SK-N-SH (cell line): ENCODE data around the gene TRIM66. TPM values are rescaled to one million over a fixed set of nuclear protein-coding genes. Genes with fewer than 3 reads are reported as not detected.

Source experiments
- CTCF ChIA-PET: fragments of 300-600, 350-600 bp; formaldehyde crosslinking; extraction: SDS; loops from one replicate; lab custom pipeline; 2021; lab: Yijun Ruan, JAX
- POLR2A ChIA-PET: fragments of 350-600 bp; sonication (Branson Sonifier 250); formaldehyde crosslinking; extraction: SDS; loops from one replicate; lab custom pipeline; 2020; ENCODE audit warnings: antibody characterized with exemption, inconsistent platforms; lab: Yijun Ruan, JAX
- DNase-seq: peaks from one replicate; pipeline ENCODE4 v3.0.0; 2012
- H2AFZ ChIP-seq: fragments of 200-600 bp; sonication (generic); 2 replicates; pipeline ENCODE4 v1.8.1; 2016; ENCODE audit warnings: antibody characterized with exemption, mild to moderate bottlenecking, low read depth
- H3F3A ChIP-seq: fragments of 200-600 bp; sonication (generic); replicated peaks from 2 replicates; pipeline ENCODE3; 2016; ENCODE audit warnings: antibody characterized with exemption, mild to moderate bottlenecking; ENCODE audit not compliant: insufficient read depth
- H3K27ac ChIP-seq, 2 experiments: fragments of 200-500 bp in 1 of 2; fragments of 200-600 bp in 1 of 2; sonication (Bioruptor generic) in 1 of 2; sonication (generic), shearing (Covaris generic) in 1 of 2; 2 replicates each; pipeline versions ENCODE4 v1.5.1 to v1.6.1; 2014 to 2016; ENCODE audit warnings: low read depth in 2 of 2, inconsistent platforms in 1 of 2, low read length in 1 of 2, mild to moderate bottlenecking in 1 of 2, mixed read lengths in 1 of 2
- H3K27me3 ChIP-seq: fragments of 200-600 bp; sonication (generic), shearing (Covaris generic); 2 replicates; pipeline ENCODE4 v1.6.1; 2016; ENCODE audit warnings: mixed run types; ENCODE audit not compliant: insufficient read depth
- H3K36me3 ChIP-seq, 2 experiments: fragments of 200-500 bp in 1 of 2; fragments of 200-600 bp in 1 of 2; sonication (Bioruptor generic) in 1 of 2; sonication (generic) in 1 of 2; replicated peaks in 1 of 2; 2 replicates each; pipeline versions ENCODE3 to v1.5.1; 2014 to 2016; ENCODE audit warnings: low read length in 1 of 2, mild to moderate bottlenecking in 1 of 2; ENCODE audit not compliant: insufficient read depth in 2 of 2, control insufficient read depth in 1 of 2
- H3K4me1 ChIP-seq, 2 experiments: fragments of 200-500 bp in 1 of 2; fragments of 200-600 bp in 1 of 2; sonication (Bioruptor generic) in 1 of 2; sonication (generic), shearing (Covaris generic) in 1 of 2; 2 replicates each; pipeline versions ENCODE4 v1.5.1 to v1.6.1; 2014 to 2016; ENCODE audit warnings: low read depth in 1 of 2, low read length in 1 of 2, mixed run types in 1 of 2; ENCODE audit not compliant: insufficient read depth in 2 of 2, control insufficient read depth in 1 of 2
- H3K4me2 ChIP-seq: fragments of 200-600 bp; sonication (generic), shearing (Covaris generic); 2 replicates; pipeline ENCODE4 v1.6.1; 2017; ENCODE audit warnings: mixed run types
- H3K4me3 ChIP-seq, 2 experiments: fragments of 200-500 bp in 1 of 2; fragments of 200-600 bp in 1 of 2; sonication (Bioruptor generic) in 1 of 2; sonication (generic), shearing (Covaris generic) in 1 of 2; 2 replicates each; pipeline versions ENCODE4 v1.5.1 to v1.8.1; 2014 to 2016; ENCODE audit warnings: low read depth in 2 of 2, inconsistent platforms in 1 of 2, low read length in 1 of 2, mild to moderate bottlenecking in 1 of 2, mixed read lengths in 1 of 2, moderate library complexity in 1 of 2
- H3K79me2 ChIP-seq: fragments of 200-600 bp; sonication (generic); 2 replicates; pipeline ENCODE4 v1.8.1; 2017; ENCODE audit warnings: mild to moderate bottlenecking; ENCODE audit not compliant: insufficient read depth
- H3K9ac ChIP-seq: fragments of 200-600 bp; sonication (generic); 2 replicates; pipeline ENCODE4 v1.6.1; 2017; ENCODE audit warnings: mixed run types
- H3K9me2 ChIP-seq: fragments of 200-600 bp; sonication (generic); 2 replicates; pipeline ENCODE4 v1.6.1; 2017; ENCODE audit warnings: mixed run types
- H3K9me3 ChIP-seq: fragments of 200-600 bp; sonication (generic); 2 replicates; pipeline ENCODE4 v1.6.1; 2017; ENCODE audit warnings: mixed run types, mild to moderate bottlenecking, moderate library complexity
- H4K20me1 ChIP-seq: fragments of 200-600 bp; sonication (generic); 2 replicates; pipeline ENCODE4 v1.6.1; 2017; ENCODE audit warnings: mild to moderate bottlenecking, mixed run types; ENCODE audit not compliant: insufficient read depth
- EP300 ChIP-seq, 2 experiments: IDR thresholded peaks; 2 replicates each; pipeline versions ENCODE4 v1.4.0 to v1.6.1; 2012; ENCODE audit warnings: borderline replicate concordance in 1 of 2, low read depth in 1 of 2, low read length in 1 of 2
- FOSL2 ChIP-seq: IDR thresholded peaks from 2 replicates; pipeline ENCODE4 v1.4.0; 2012; ENCODE audit warnings: low read depth, mild to moderate bottlenecking, moderate library complexity, borderline replicate concordance
- JUND ChIP-seq: IDR thresholded peaks from 2 replicates; pipeline ENCODE4 v1.4.0; 2012
- MEF2A ChIP-seq: IDR thresholded peaks from 2 replicates; pipeline ENCODE4 v1.4.0; 2012; ENCODE audit warnings: low read depth, borderline replicate concordance
- MXI1 ChIP-seq: IDR thresholded peaks from 2 replicates; pipeline ENCODE4 v1.6.1; 2012; ENCODE audit warnings: mild to moderate bottlenecking, low read depth, low read length, improper control_type of control experiment
- NFIC ChIP-seq: IDR thresholded peaks from 2 replicates; pipeline ENCODE4 v1.4.0; 2012; ENCODE audit warnings: borderline replicate concordance
- POLR2AphosphoS5 ChIP-seq: IDR thresholded peaks from 2 replicates; pipeline ENCODE4 v1.6.1; 2012; ENCODE audit warnings: low read depth, low read length
- RAD21 ChIP-seq: IDR thresholded peaks from 2 replicates; pipeline ENCODE4 v1.6.1; 2012; ENCODE audit warnings: mild to moderate bottlenecking, low read length
- RCOR1 ChIP-seq: fragments of 150-350 bp; IDR thresholded peaks from 2 replicates; pipeline ENCODE4 v1.6.1; 2017; ENCODE audit warnings: antibody characterized with exemption, low read length
- RFX5 ChIP-seq: IDR thresholded peaks from 2 replicates; pipeline ENCODE4 v1.6.1; 2012; ENCODE audit warnings: mild to moderate bottlenecking, improper control_type of control experiment, low read length
- RXRA ChIP-seq: IDR thresholded peaks from 2 replicates; pipeline ENCODE4 v1.4.0; 2012; ENCODE audit warnings: low read depth, mild to moderate bottlenecking, borderline replicate concordance
- SIN3A ChIP-seq: IDR thresholded peaks from 2 replicates; pipeline ENCODE4 v1.6.1; 2012; ENCODE audit warnings: low read depth, mild to moderate bottlenecking, low read length, moderate library complexity, borderline replicate concordance
- TCF12 ChIP-seq: IDR thresholded peaks from 2 replicates; pipeline ENCODE4 v1.4.0; 2012
- TEAD4 ChIP-seq: IDR thresholded peaks from 2 replicates; pipeline ENCODE4 v1.4.0; 2012; ENCODE audit warnings: mild to moderate bottlenecking, borderline replicate concordance; ENCODE audit not compliant: insufficient read depth
- WGBS: methylation state at CpG from one replicate; pipeline ENCODE4 v1.1.6; 2017; ENCODE audit warnings: low lambda C conversion rate; 5-methylcytosine and 5-hydroxymethylcytosine counted together
- polyA plus RNA-seq, 3 experiments: library from polyadenylated mRNA; depleted of rRNA; stranded (reverse); fragments of >200 nt; gene quantifications; 2 replicates each; pipeline ENCODE4 v1.2.3, GENCODE V29; 2012
- TF ChIP-seq, protein P1 (sequence below): fragments of 200-600 bp; sonication (generic); IDR thresholded peaks from 2 replicates; pipeline ENCODE4 v1.6.1; 2017; ENCODE audit warnings: antibody characterized with exemption, mild to moderate bottlenecking, moderate library complexity
- TF ChIP-seq, protein P2 (sequence below): IDR thresholded peaks from 2 replicates; pipeline ENCODE4 v1.4.0; 2012; ENCODE audit warnings: low read depth, borderline replicate concordance
- TF ChIP-seq, protein P3 (sequence below): fragments of 150-350 bp; IDR thresholded peaks from 2 replicates; pipeline ENCODE4 v1.6.1; 2016; ENCODE audit warnings: mild to moderate bottlenecking, low read depth, low read length

Gene TRIM66
- polyA plus RNA-seq, 1 of the 3 experiments (the other 2 are of a cell fraction): 6.4 TPM

GRCh38 chr11:8641332-8641731, 41.1 kb downstream of the TRIM66 start:
- no peaks in the 10 kb centered on the region; a peak in 1 of 4 replicates for H3K4me1 ChIP-seq
- DNase-seq: no peak
- H4K20me1 ChIP-seq: no peaks in the 10 kb centered on the region
- no peak overlapping the region for H3K9ac ChIP-seq
- H3K27ac ChIP-seq: no peak overlapping the region
- H3K4me2 ChIP-seq: no peak overlapping the region
- 100% methylated on average over 2 of the region's 2 CpGs for WGBS
- ChIA-PET CTCF (no interaction called here), POLR2A (no interaction called here)
- TF ChIP-seq, protein P1, sequence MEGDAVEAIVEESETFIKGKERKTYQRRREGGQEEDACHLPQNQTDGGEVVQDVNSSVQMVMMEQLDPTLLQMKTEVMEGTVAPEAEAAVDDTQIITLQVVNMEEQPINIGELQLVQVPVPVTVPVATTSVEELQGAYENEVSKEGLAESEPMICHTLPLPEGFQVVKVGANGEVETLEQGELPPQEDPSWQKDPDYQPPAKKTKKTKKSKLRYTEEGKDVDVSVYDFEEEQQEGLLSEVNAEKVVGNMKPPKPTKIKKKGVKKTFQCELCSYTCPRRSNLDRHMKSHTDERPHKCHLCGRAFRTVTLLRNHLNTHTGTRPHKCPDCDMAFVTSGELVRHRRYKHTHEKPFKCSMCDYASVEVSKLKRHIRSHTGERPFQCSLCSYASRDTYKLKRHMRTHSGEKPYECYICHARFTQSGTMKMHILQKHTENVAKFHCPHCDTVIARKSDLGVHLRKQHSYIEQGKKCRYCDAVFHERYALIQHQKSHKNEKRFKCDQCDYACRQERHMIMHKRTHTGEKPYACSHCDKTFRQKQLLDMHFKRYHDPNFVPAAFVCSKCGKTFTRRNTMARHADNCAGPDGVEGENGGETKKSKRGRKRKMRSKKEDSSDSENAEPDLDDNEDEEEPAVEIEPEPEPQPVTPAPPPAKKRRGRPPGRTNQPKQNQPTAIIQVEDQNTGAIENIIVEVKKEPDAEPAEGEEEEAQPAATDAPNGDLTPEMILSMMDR: no peak
- TF ChIP-seq MXI1: no peak
- no peak for TF ChIP-seq FOSL2
- no peak for TF ChIP-seq POLR2AphosphoS5
- TF ChIP-seq TCF12: no peak
- TF ChIP-seq, protein P2, sequence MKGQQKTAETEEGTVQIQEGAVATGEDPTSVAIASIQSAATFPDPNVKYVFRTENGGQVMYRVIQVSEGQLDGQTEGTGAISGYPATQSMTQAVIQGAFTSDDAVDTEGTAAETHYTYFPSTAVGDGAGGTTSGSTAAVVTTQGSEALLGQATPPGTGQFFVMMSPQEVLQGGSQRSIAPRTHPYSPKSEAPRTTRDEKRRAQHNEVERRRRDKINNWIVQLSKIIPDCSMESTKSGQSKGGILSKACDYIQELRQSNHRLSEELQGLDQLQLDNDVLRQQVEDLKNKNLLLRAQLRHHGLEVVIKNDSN: no peak
- TF ChIP-seq, protein P3, sequence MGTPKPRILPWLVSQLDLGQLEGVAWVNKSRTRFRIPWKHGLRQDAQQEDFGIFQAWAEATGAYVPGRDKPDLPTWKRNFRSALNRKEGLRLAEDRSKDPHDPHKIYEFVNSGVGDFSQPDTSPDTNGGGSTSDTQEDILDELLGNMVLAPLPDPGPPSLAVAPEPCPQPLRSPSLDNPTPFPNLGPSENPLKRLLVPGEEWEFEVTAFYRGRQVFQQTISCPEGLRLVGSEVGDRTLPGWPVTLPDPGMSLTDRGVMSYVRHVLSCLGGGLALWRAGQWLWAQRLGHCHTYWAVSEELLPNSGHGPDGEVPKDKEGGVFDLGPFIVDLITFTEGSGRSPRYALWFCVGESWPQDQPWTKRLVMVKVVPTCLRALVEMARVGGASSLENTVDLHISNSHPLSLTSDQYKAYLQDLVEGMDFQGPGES: no peak
- TF ChIP-seq RXRA: no peak
- no peak for TF ChIP-seq SIN3A
- no peak for TF ChIP-seq NFIC
- no peak for TF ChIP-seq EP300 (IDR thresholded peaks at IDR 0.05; ENCODE audit: borderline replicate concordance in 1 of 2, low read depth in 1 of 2, low read length in 1 of 2)
- TF ChIP-seq RFX5: no peak
- H3K9me3 ChIP-seq: no peaks in the 10 kb centered on the region
- H2AFZ ChIP-seq: no peak overlapping the region
- H3K36me3 ChIP-seq: peaks cover 9 to 44% of the 10 kb centered on the region in 2 experiments
- H3K27me3 ChIP-seq: no peaks in the 10 kb centered on the region
- no peaks in the 10 kb centered on the region for H3K79me2 ChIP-seq
- no peak overlapping the region for H3K4me3 ChIP-seq
- no peaks in the 10 kb centered on the region for H3K9me2 ChIP-seq
- H3F3A ChIP-seq: no peaks in the 10 kb centered on the region

- Histone ChIP-seq H3K4me1 (no peaks in the 10 kb centered on the region; a peak in 1 of 4 replicates), H3K9me3 (no peaks in the 10 kb centered on the region), H3K36me3 (peaks cover 14 to 38% of the 10 kb centered on the region in 2 experiments), H3K27ac (no peak overlapping the region), H3K79me2 (no peaks in the 10 kb centered on the region), H3K27me3 (no peaks in the 10 kb centered on the region), H3K4me2 (no peak overlapping the region), H3K4me3 (no peak overlapping the region), H3K9me2 (no peaks in the 10 kb centered on the region), H2AFZ (no peak overlapping the region), H3F3A (no peaks in the 10 kb centered on the region), H4K20me1 (no peaks in the 10 kb centered on the region), H3K9ac (no peak overlapping the region)
- no peak for DNase-seq
- ChIA-PET CTCF (interaction anchor here (1.1 kb wide), 1 partner anchor 8 kb away, joined by 3 read pairs; no protein-coding TSS in a partner anchor), POLR2A (no interaction called here)
- TF ChIP-seq MEF2A: no peak
- TF ChIP-seq, protein P3: no peak
- TF ChIP-seq JUND: no peak
- no peak for TF ChIP-seq RCOR1
- TF ChIP-seq EP300 (IDR thresholded peaks at IDR 0.05; ENCODE audit: borderline replicate concordance in 1 of 2, low read depth in 1 of 2, low read length in 1 of 2): no peak
- TF ChIP-seq RAD21: no peak
- TF ChIP-seq TEAD4: no peak
- WGBS: 90% methylated on average over 2 of the region's 5 CpGs
These were observed 42.1 kb downstream of the TRIM66 start for GRCh38 chr11:8640267-8640906.
